ENCODE measurements around the gene ARHGAP44. TPM values are rescaled to one million over a fixed set of nuclear protein-coding genes. Genes with fewer than 3 reads are reported as not detected.

ARHGAP44 gene
- polyA plus RNA-seq, 1 experiment = 0.40 TPM

- TF ChIP-seq CTCF (IDR thresholded peaks at IDR 0.05; ENCODE audit: insufficient read depth, low read depth, low read length) = no peak
- Histone ChIP-seq H3K27me3 (ENCODE audit: control insufficient read depth, insufficient read depth, low read length) (no peaks in the 10 kb centered on the region), H3K4me3 (ENCODE audit: low read depth, low read length) (no peak overlapping the region), H3K36me3 (ENCODE audit: control insufficient read depth, insufficient read depth, low read length) (no peaks in the 10 kb centered on the region)
- ChIA-PET POLR2A (no interaction called here), CTCF (no interaction called here)
- DNase-seq (ENCODE audit: low read depth) = no peak
Measured at GRCh38 chr17:12851901-12852435, 62.7 kb downstream of the ARHGAP44 start.

GRCh38 chr17:12853921-12854320 is 64.6 kb downstream of the ARHGAP44 start:
- no peaks in the 10 kb centered on the region for H3K27me3 ChIP-seq (ENCODE audit: control insufficient read depth, insufficient read depth, low read length)
- no peak for TF ChIP-seq CTCF (IDR thresholded peaks at IDR 0.05; ENCODE audit: insufficient read depth, low read depth, low read length)
- ChIA-PET POLR2A (no interaction called here), CTCF (no interaction called here)
- no peaks in the 10 kb centered on the region for H3K36me3 ChIP-seq (ENCODE audit: control insufficient read depth, insufficient read depth, low read length)
- DNase-seq (ENCODE audit: low read depth) = no peak
- H3K4me3 ChIP-seq (ENCODE audit: low read depth, low read length) = no peak overlapping the region

GRCh38 chr17:12856416-12856815 is 67.1 kb downstream of the ARHGAP44 start:
- DNase-seq (ENCODE audit: low read depth) = no peak
- TF ChIP-seq CTCF (IDR thresholded peaks at IDR 0.05; ENCODE audit: insufficient read depth, low read depth, low read length) = no peak
- no peaks in the 10 kb centered on the region for H3K36me3 ChIP-seq (ENCODE audit: control insufficient read depth, insufficient read depth, low read length)
- no peak overlapping the region for H3K4me3 ChIP-seq (ENCODE audit: low read depth, low read length)
- CTCF ChIA-PET = interaction anchor here (0.6 kb wide), 1 partner anchor 1656 kb away, joined by 3 read pairs; no protein-coding TSS in a partner anchor
- no peaks in the 10 kb centered on the region for H3K27me3 ChIP-seq (ENCODE audit: control insufficient read depth, insufficient read depth, low read length)
- POLR2A ChIA-PET = no interaction called here

- H3K27me3 ChIP-seq (ENCODE audit: control insufficient read depth, insufficient read depth, low read length) = no peaks in the 10 kb centered on the region
- DNase-seq (ENCODE audit: low read depth) = no peak
- ChIA-PET CTCF (no interaction called here), POLR2A (no interaction called here)
- no peaks in the 10 kb centered on the region for H3K36me3 ChIP-seq (ENCODE audit: control insufficient read depth, insufficient read depth, low read length)
- no peak for TF ChIP-seq CTCF (IDR thresholded peaks at IDR 0.05; ENCODE audit: insufficient read depth, low read depth, low read length)
- no peak overlapping the region for H3K4me3 ChIP-seq (ENCODE audit: low read depth, low read length)
Measured at GRCh38 chr17:12857592-12857991, 68.3 kb downstream of the ARHGAP44 start.

GRCh38 chr17:12859520-12859919 is 70.2 kb downstream of the ARHGAP44 start:
- CTCF ChIA-PET = no interaction called here
- H3K4me3 ChIP-seq (ENCODE audit: low read depth, low read length) = no peak overlapping the region
- DNase-seq (ENCODE audit: low read depth) = no peak
- POLR2A ChIA-PET = no interaction called here
- TF ChIP-seq CTCF (IDR thresholded peaks at IDR 0.05; ENCODE audit: insufficient read depth, low read depth, low read length) = no peak
- H3K36me3 ChIP-seq (ENCODE audit: control insufficient read depth, insufficient read depth, low read length) = no peaks in the 10 kb centered on the region
- H3K27me3 ChIP-seq (ENCODE audit: control insufficient read depth, insufficient read depth, low read length) = no peaks in the 10 kb centered on the region

Data from BJ (cell line).